Measurements from ENCODE around the gene MTA1. TPM values are rescaled to one million over a fixed set of nuclear protein-coding genes. Genes with fewer than 3 reads are reported as not detected.

MTA1 gene
- total and polyA plus RNA-seq, 2 of the 8 experiments (the other 6 are each of a cell fraction or from before 2014, with no cell fraction given), result 73.9 to 221 TPM

DNA sequence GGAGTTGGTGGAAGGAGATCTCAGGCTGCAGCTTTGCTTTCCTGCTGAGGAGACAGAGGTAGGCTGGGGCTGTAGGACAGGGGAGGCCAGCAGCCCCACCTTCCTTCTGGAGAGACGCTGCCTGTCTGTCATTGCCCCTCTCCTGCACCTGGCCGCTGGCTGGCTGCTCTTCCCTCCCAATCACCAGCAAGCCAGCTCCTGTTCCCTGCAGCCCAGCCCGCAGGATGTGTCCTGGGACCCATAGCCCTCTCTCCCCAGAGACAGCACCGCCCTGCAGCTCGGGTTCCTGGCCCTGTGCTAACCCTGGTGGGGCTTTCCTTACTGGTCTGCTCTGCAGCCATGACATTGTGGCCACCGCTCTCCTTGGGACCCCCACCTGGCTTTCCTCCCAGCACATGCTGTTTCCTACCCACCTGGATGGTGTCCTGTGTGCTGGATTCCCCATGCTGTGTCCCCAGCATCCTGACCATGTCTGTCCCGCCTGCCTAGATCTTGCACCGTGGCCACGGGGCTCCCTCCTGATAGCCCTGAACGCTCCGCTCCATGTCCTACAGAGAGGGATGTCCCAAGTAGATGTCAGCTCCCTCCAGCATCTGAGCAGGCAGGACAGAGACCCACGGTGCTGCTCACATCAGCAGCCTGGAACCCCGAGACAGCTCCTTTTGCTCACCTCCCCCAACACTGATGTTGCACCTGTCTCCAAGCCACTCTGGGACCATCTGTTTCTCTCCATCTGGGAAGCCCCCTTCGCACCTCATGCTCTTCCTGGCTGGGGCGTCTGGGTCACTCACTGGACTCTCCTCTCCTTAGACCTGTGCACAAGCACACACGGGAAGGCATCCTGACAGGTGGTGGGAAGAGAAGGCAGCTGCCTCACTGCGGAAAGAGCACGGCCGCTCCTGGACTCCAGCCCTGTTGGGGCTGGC, 1.1 kb upstream of the MTA1 start (continued):
- TF ChIP-seq, protein P1, sequence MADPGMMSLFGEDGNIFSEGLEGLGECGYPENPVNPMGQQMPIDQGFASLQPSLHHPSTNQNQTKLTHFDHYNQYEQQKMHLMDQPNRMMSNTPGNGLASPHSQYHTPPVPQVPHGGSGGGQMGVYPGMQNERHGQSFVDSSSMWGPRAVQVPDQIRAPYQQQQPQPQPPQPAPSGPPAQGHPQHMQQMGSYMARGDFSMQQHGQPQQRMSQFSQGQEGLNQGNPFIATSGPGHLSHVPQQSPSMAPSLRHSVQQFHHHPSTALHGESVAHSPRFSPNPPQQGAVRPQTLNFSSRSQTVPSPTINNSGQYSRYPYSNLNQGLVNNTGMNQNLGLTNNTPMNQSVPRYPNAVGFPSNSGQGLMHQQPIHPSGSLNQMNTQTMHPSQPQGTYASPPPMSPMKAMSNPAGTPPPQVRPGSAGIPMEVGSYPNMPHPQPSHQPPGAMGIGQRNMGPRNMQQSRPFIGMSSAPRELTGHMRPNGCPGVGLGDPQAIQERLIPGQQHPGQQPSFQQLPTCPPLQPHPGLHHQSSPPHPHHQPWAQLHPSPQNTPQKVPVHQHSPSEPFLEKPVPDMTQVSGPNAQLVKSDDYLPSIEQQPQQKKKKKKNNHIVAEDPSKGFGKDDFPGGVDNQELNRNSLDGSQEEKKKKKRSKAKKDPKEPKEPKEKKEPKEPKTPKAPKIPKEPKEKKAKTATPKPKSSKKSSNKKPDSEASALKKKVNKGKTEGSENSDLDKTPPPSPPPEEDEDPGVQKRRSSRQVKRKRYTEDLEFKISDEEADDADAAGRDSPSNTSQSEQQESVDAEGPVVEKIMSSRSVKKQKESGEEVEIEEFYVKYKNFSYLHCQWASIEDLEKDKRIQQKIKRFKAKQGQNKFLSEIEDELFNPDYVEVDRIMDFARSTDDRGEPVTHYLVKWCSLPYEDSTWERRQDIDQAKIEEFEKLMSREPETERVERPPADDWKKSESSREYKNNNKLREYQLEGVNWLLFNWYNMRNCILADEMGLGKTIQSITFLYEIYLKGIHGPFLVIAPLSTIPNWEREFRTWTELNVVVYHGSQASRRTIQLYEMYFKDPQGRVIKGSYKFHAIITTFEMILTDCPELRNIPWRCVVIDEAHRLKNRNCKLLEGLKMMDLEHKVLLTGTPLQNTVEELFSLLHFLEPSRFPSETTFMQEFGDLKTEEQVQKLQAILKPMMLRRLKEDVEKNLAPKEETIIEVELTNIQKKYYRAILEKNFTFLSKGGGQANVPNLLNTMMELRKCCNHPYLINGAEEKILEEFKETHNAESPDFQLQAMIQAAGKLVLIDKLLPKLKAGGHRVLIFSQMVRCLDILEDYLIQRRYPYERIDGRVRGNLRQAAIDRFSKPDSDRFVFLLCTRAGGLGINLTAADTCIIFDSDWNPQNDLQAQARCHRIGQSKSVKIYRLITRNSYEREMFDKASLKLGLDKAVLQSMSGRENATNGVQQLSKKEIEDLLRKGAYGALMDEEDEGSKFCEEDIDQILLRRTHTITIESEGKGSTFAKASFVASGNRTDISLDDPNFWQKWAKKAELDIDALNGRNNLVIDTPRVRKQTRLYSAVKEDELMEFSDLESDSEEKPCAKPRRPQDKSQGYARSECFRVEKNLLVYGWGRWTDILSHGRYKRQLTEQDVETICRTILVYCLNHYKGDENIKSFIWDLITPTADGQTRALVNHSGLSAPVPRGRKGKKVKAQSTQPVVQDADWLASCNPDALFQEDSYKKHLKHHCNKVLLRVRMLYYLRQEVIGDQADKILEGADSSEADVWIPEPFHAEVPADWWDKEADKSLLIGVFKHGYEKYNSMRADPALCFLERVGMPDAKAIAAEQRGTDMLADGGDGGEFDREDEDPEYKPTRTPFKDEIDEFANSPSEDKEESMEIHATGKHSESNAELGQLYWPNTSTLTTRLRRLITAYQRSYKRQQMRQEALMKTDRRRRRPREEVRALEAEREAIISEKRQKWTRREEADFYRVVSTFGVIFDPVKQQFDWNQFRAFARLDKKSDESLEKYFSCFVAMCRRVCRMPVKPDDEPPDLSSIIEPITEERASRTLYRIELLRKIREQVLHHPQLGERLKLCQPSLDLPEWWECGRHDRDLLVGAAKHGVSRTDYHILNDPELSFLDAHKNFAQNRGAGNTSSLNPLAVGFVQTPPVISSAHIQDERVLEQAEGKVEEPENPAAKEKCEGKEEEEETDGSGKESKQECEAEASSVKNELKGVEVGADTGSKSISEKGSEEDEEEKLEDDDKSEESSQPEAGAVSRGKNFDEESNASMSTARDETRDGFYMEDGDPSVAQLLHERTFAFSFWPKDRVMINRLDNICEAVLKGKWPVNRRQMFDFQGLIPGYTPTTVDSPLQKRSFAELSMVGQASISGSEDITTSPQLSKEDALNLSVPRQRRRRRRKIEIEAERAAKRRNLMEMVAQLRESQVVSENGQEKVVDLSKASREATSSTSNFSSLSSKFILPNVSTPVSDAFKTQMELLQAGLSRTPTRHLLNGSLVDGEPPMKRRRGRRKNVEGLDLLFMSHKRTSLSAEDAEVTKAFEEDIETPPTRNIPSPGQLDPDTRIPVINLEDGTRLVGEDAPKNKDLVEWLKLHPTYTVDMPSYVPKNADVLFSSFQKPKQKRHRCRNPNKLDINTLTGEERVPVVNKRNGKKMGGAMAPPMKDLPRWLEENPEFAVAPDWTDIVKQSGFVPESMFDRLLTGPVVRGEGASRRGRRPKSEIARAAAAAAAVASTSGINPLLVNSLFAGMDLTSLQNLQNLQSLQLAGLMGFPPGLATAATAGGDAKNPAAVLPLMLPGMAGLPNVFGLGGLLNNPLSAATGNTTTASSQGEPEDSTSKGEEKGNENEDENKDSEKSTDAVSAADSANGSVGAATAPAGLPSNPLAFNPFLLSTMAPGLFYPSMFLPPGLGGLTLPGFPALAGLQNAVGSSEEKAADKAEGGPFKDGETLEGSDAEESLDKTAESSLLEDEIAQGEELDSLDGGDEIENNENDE (IDR thresholded peaks at IDR 0.05; ENCODE audit: insufficient replicate concordance, low read length), result no peak
- no peak for TF ChIP-seq POLR2A (IDR thresholded peaks at IDR 0.05; ENCODE audit: control extremely low read depth in 1 of 2, low read depth in 2 of 2, low read length in 2 of 2)

All from H1 (cell line).